Measurements from ENCODE around the gene CUL5.
A peak's percentile ranks its signal among the peaks of the same experiment; 100 is the strongest.

CUL5 gene

DNA sequence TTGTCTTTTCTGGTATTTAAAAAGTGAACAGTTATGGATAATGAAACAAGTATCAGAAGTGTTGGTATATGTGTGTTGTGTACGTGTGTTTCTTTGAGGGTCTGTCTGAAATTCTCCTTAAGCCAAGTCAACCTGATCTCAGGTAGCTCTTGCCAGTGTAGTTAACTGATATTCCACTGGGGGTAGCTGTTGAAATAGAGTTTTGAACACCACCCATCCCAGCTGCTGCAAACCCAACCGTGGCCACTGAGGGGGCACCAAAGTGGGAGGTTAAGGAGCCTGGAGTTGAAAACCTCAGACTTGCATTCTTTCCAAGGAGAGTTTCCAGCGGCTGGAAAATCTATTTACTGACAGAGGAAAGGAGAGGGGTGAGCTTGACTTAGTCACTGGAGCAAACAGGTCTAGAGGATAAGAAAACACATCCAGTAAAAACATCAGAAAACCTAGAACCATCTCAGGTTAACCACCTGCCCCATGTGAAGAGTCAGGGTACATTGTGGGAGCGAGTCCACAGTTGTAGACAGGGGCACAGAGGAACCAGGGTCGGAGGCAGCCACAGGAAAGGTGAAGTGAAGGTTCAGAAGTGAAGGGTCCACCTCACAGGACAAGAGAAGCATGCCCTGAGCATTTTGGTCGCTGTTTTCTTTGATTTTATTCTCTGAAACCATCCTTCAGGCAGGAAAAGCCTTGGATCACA, 8.8 kb upstream of the CUL5 start:
- no peaks in the 10 kb centered on the region for H3K4me1 ChIP-seq (ENCODE audit: insufficient read depth, low read length)

DNA sequence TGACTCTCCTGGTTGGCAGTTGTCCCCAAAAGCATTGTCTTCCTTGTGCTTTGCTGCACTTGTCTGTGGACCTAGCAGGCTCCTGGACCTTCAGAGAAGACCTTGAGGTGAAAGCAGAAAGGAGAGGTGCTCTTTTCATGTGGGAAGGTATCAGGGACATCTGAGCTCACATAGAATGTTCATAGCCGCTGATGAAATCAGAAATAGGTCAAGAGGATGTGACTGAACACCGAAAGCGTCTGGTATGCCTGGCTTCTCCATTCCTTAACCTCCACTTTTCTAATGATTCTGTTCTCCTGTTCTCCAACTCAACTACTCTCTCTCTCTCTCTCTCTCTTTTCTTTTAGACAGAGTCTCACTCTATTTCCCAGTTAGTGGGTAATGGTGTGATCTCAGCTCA, 6.2 kb upstream of the CUL5 start:
- no peak overlapping the region for H3K27ac ChIP-seq (ENCODE audit: low read length)
- H3K4me3 ChIP-seq (ENCODE audit: low read length), result no peak overlapping the region
- H3K36me3 ChIP-seq (ENCODE audit: insufficient read depth, low read depth, low read length), result no peaks in the 10 kb centered on the region
- H3K9me3 ChIP-seq (ENCODE audit: insufficient read depth, low read depth, low read length), result no peaks in the 10 kb centered on the region
- no peak overlapping the region for H3K9ac ChIP-seq (ENCODE audit: low read depth, low read length)
- no peaks in the 10 kb centered on the region for H3K4me1 ChIP-seq (ENCODE audit: insufficient read depth, low read length)
- no peaks in the 10 kb centered on the region for H3K27me3 ChIP-seq (ENCODE audit: insufficient read depth, low read length)

More for the DNA sequence above, 8.8 kb upstream of the CUL5 start:
- Histone ChIP-seq H3K36me3 (ENCODE audit: insufficient read depth, low read depth, low read length) (no peaks in the 10 kb centered on the region), H3K27ac (ENCODE audit: low read length) (no peak overlapping the region), H3K27me3 (ENCODE audit: insufficient read depth, low read length) (no peaks in the 10 kb centered on the region), H3K4me3 (ENCODE audit: low read length) (no peak overlapping the region), H3K9me3 (ENCODE audit: insufficient read depth, low read depth, low read length) (no peaks in the 10 kb centered on the region), H3K9ac (ENCODE audit: low read depth, low read length) (no peak overlapping the region)

DNA sequence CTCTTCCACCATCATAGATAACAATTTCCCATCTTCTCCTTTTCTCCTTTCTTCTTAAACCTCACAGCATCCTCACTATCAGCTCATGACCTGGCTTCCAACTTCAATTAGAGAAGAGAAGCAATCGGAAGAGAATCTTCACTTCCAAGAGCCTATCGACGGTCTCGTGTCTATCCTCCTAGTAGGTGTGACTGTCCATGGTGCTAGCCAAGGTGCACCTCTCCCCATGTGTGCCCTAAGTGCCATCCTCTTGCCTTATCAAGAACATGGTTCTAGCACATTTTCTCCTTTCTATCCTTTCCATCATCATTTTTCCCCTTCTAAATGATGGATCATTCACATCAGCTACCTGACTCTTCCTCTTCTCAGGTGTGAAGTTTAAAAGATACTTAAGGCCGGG, 5.1 kb upstream of the CUL5 start:
- H3K27me3 ChIP-seq (ENCODE audit: insufficient read depth, low read length), result no peaks in the 10 kb centered on the region
- no peaks in the 10 kb centered on the region for H3K4me1 ChIP-seq (ENCODE audit: insufficient read depth, low read length)
- no peak overlapping the region for H3K9ac ChIP-seq (ENCODE audit: low read depth, low read length)
- no peaks in the 10 kb centered on the region for H3K9me3 ChIP-seq (ENCODE audit: insufficient read depth, low read depth, low read length)
- no peaks in the 10 kb centered on the region for H3K36me3 ChIP-seq (ENCODE audit: insufficient read depth, low read depth, low read length)
- no peak overlapping the region for H3K27ac ChIP-seq (ENCODE audit: low read length)
- no peak overlapping the region for H3K4me3 ChIP-seq (ENCODE audit: low read length)

GRCh38 chr11:108007819-108008218, 879 bp upstream of the CUL5 start:
- Histone ChIP-seq H3K36me3 (ENCODE audit: insufficient read depth, low read depth, low read length) (no peaks in the 10 kb centered on the region), H3K27ac (ENCODE audit: low read length) (no peak overlapping the region), H3K9ac (ENCODE audit: low read depth, low read length) (no peak overlapping the region), H3K9me3 (ENCODE audit: insufficient read depth, low read depth, low read length) (no peaks in the 10 kb centered on the region), H3K4me1 (ENCODE audit: insufficient read depth, low read length) (peaks cover 9% of the 10 kb centered on the region; the same call in 1 of the 2 replicates), H3K27me3 (ENCODE audit: insufficient read depth, low read length) (no peaks in the 10 kb centered on the region), H3K4me3 (ENCODE audit: low read length) (no peak overlapping the region)

- H3K4me3 ChIP-seq (ENCODE audit: low read length), result peak overlapping the region; percentile 97
- H3K27me3 ChIP-seq (ENCODE audit: insufficient read depth, low read length), result no peaks in the 10 kb centered on the region
- H3K9ac ChIP-seq (ENCODE audit: low read depth, low read length), result peak overlapping the region; percentile 99
- no peaks in the 10 kb centered on the region for H3K36me3 ChIP-seq (ENCODE audit: insufficient read depth, low read depth, low read length)
- no peaks in the 10 kb centered on the region for H3K9me3 ChIP-seq (ENCODE audit: insufficient read depth, low read depth, low read length)
- peaks cover 15% of the 10 kb centered on the region; the same call in 1 of the 2 replicates for H3K4me1 ChIP-seq (ENCODE audit: insufficient read depth, low read length)
- H3K27ac ChIP-seq (ENCODE audit: low read length), result peak overlapping the region; percentile 97
Measured at GRCh38 chr11:108009497-108010370, 1.0 kb downstream of the CUL5 start.

GRCh38 chr11:108012139-108012725, 3.5 kb downstream of the CUL5 start:
- H3K27me3 ChIP-seq (ENCODE audit: insufficient read depth, low read length), result no peaks in the 10 kb centered on the region
- H3K4me1 ChIP-seq (ENCODE audit: insufficient read depth, low read length), result peaks cover 15% of the 10 kb centered on the region; the same call in 1 of the 2 replicates
- no peak overlapping the region for H3K4me3 ChIP-seq (ENCODE audit: low read length)
- no peak overlapping the region for H3K9ac ChIP-seq (ENCODE audit: low read depth, low read length)
- H3K36me3 ChIP-seq (ENCODE audit: insufficient read depth, low read depth, low read length), result no peaks in the 10 kb centered on the region
- H3K27ac ChIP-seq (ENCODE audit: low read length), result no peak overlapping the region
- H3K9me3 ChIP-seq (ENCODE audit: insufficient read depth, low read depth, low read length), result no peaks in the 10 kb centered on the region

GRCh38 chr11:108016647-108017046, 7.9 kb downstream of the CUL5 start:
- Histone ChIP-seq H3K36me3 (ENCODE audit: insufficient read depth, low read depth, low read length) (no peaks in the 10 kb centered on the region), H3K27me3 (ENCODE audit: insufficient read depth, low read length) (no peaks in the 10 kb centered on the region), H3K4me1 (ENCODE audit: insufficient read depth, low read length) (peaks cover 5% of the 10 kb centered on the region; the same call in 1 of the 2 replicates), H3K27ac (ENCODE audit: low read length) (no peak overlapping the region), H3K4me3 (ENCODE audit: low read length) (no peak overlapping the region), H3K9me3 (ENCODE audit: insufficient read depth, low read depth, low read length) (no peaks in the 10 kb centered on the region), H3K9ac (ENCODE audit: low read depth, low read length) (no peak overlapping the region)

- no peaks in the 10 kb centered on the region for H3K9me3 ChIP-seq (ENCODE audit: insufficient read depth, low read depth, low read length)
- no peaks in the 10 kb centered on the region for H3K27me3 ChIP-seq (ENCODE audit: insufficient read depth, low read length)
- no peak overlapping the region for H3K9ac ChIP-seq (ENCODE audit: low read depth, low read length)
- peaks cover 5% of the 10 kb centered on the region; the same call in 1 of the 2 replicates for H3K4me1 ChIP-seq (ENCODE audit: insufficient read depth, low read length)
- H3K4me3 ChIP-seq (ENCODE audit: low read length), result no peak overlapping the region
- no peak overlapping the region for H3K27ac ChIP-seq (ENCODE audit: low read length)
- H3K36me3 ChIP-seq (ENCODE audit: insufficient read depth, low read depth, low read length), result no peaks in the 10 kb centered on the region
Measured at GRCh38 chr11:108018708-108019107, 10.0 kb downstream of the CUL5 start.

- Histone ChIP-seq H3K36me3 (ENCODE audit: insufficient read depth, low read depth, low read length) (no peaks in the 10 kb centered on the region), H3K27me3 (ENCODE audit: insufficient read depth, low read length) (no peaks in the 10 kb centered on the region), H3K9me3 (ENCODE audit: insufficient read depth, low read depth, low read length) (no peaks in the 10 kb centered on the region), H3K4me1 (ENCODE audit: insufficient read depth, low read length) (no peaks in the 10 kb centered on the region), H3K27ac (ENCODE audit: low read length) (no peak overlapping the region), H3K9ac (ENCODE audit: low read depth, low read length) (no peak overlapping the region), H3K4me3 (ENCODE audit: low read length) (no peak overlapping the region)
Measured at GRCh38 chr11:108019870-108020540, 11.3 kb downstream of the CUL5 start.

DNA sequence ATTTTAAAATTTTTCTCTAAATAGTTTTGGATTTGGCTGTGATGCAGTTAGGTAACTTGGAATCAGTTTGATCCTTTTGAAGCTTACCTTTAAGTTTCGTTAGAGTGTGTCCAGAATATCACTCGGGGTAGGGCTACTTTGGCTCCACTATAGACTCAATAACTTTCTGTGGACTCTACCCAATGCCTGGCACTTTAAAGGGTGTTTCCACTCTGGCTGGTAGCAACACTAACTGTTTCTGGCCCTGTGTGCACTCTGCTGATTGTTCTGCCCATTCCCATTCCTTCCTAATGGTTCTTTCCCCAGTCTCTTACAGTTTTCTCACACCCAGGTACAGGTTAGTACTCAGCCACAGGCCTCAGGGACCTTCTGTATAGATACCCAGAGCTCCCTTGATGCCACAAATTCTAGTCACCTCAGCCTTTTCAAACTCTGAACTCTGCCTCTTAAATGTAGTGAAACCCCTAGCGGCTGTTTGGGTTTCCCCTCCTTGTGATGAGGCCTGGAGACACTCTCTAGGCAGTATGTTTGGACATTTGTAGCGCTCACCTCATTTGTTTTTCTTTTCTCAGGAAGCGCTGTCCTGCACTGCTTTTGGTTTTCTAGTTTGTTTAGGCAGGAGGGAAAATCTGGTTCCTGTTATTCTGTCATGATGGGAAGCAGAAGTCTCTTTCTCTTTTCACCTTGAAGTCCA, 16.8 kb downstream of the CUL5 start:
- Histone ChIP-seq H3K4me1 (ENCODE audit: insufficient read depth, low read length) (no peaks in the 10 kb centered on the region), H3K27ac (ENCODE audit: low read length) (no peak overlapping the region), H3K9ac (ENCODE audit: low read depth, low read length) (no peak overlapping the region), H3K9me3 (ENCODE audit: insufficient read depth, low read depth, low read length) (no peaks in the 10 kb centered on the region), H3K27me3 (ENCODE audit: insufficient read depth, low read length) (no peaks in the 10 kb centered on the region), H3K4me3 (ENCODE audit: low read length) (no peak overlapping the region), H3K36me3 (ENCODE audit: insufficient read depth, low read depth, low read length) (no peaks in the 10 kb centered on the region)

- H3K36me3 ChIP-seq (ENCODE audit: insufficient read depth, low read depth, low read length), result no peaks in the 10 kb centered on the region
- no peak overlapping the region for H3K4me3 ChIP-seq (ENCODE audit: low read length)
- no peaks in the 10 kb centered on the region for H3K4me1 ChIP-seq (ENCODE audit: insufficient read depth, low read length)
- H3K9ac ChIP-seq (ENCODE audit: low read depth, low read length), result no peak overlapping the region
- no peaks in the 10 kb centered on the region for H3K27me3 ChIP-seq (ENCODE audit: insufficient read depth, low read length)
- H3K9me3 ChIP-seq (ENCODE audit: insufficient read depth, low read depth, low read length), result no peaks in the 10 kb centered on the region
- no peak overlapping the region for H3K27ac ChIP-seq (ENCODE audit: low read length)
Measured at GRCh38 chr11:108027057-108027456, 18.4 kb downstream of the CUL5 start.
